ENCODE measurements around the gene SMARCB1. TPM values are rescaled to one million over a fixed set of nuclear protein-coding genes. Genes with fewer than 3 reads are reported as not detected.

SMARCB1 gene
- total and polyA plus RNA-seq, 2 of the 4 experiments (the other 2 are of a cell fraction): 110 to 159 TPM

GRCh38 chr22:23840026-23840425 is 53.3 kb downstream of the SMARCB1 start:
- 93% methylated on average over 3 of the region's 7 CpGs; no CpG with 5 or more reads in 1 of the 2 experiments for WGBS, 2 experiments (ENCODE audit: extremely low coverage in 2 of 2, insufficient read length in 1 of 2)
- Histone ChIP-seq H3K4me2 (ENCODE audit: low read depth, low read length) (no peak overlapping the region), H3K36me3 (ENCODE audit: control insufficient read depth, insufficient read depth, low read length) (peaks cover 15% of the 10 kb centered on the region), H4K5ac (ENCODE audit: low read depth, low read length) (no peak overlapping the region), H3K18ac (ENCODE audit: low read depth, low read length) (no peak overlapping the region), H4K8ac (ENCODE audit: low read depth in 2 of 2, low read length in 2 of 2) (no peak overlapping the region), H3K9me1 (ENCODE audit: insufficient read depth, low read length) (no peaks in the 10 kb centered on the region), H3K9me3 (ENCODE audit: control insufficient read depth, insufficient read depth, low read length) (no peaks in the 10 kb centered on the region), H3K9ac (ENCODE audit: low read depth, low read length) (no peak overlapping the region), H2AK5ac (ENCODE audit: low read depth, low read length) (no peak overlapping the region), H3K14ac (replicated peaks; ENCODE audit: low read depth, low read length) (no peak overlapping the region), H3K79me1 (ENCODE audit: low read depth in 1 of 2, low read length in 2 of 2) (no peaks in the 10 kb centered on the region), H2BK5ac (ENCODE audit: low read depth, low read length, poor library complexity, severe bottlenecking) (no peak overlapping the region), H3K4ac (ENCODE audit: low read depth, low read length) (no peak overlapping the region), H3K4me3 (ENCODE audit: insufficient read depth, low read depth, low read length) (no peak overlapping the region), H2AK9ac (replicated peaks; ENCODE audit: low read depth, low read length, poor library complexity) (no peak overlapping the region), H4K91ac (ENCODE audit: insufficient read depth, low read depth, low read length) (no peak overlapping the region), H2BK15ac (ENCODE audit: low read depth, low read length) (no peak overlapping the region), H2AFZ (replicated peaks; ENCODE audit: low read length, poor library complexity) (no peak overlapping the region), H4K20me1 (ENCODE audit: insufficient read depth, low read length) (peaks cover 7% of the 10 kb centered on the region; the same call in 1 of the 2 replicates), H2BK20ac (ENCODE audit: low read depth, low read length) (no peak overlapping the region), H3K27me3 (ENCODE audit: control insufficient read depth, insufficient read depth, low read length) (no peaks in the 10 kb centered on the region; the same call in 1 of the 2 replicates), H3K56ac (ENCODE audit: extremely low read depth, insufficient read depth, low read length) (no peak overlapping the region), H3K27ac (ENCODE audit: insufficient read depth, low read length) (no peak overlapping the region), H2BK120ac (ENCODE audit: low read depth, low read length) (no peak overlapping the region), H3K23ac (ENCODE audit: low read depth, low read length) (no peak overlapping the region), H3K4me1 (ENCODE audit: control insufficient read depth, insufficient read depth, low read length) (peaks cover 9% of the 10 kb centered on the region)
- TF ChIP-seq CHD1 (IDR thresholded peaks at IDR 0.05; ENCODE audit: low read depth, low read length) (no peak), MXI1 (IDR thresholded peaks at IDR 0.05; ENCODE audit: borderline replicate concordance, low read depth, low read length) (no peak), POLR2A (IDR thresholded peaks at IDR 0.05; ENCODE audit: low read depth, low read length) (no peak), NFE2L2 (IDR thresholded peaks at IDR 0.05; ENCODE audit: low read depth, low read length) (no peak), SMC3 (IDR thresholded peaks at IDR 0.05; ENCODE audit: low read depth, low read length) (no peak), CEBPB (IDR thresholded peaks at IDR 0.05; ENCODE audit: low read depth, low read length) (no peak), ELK1 (IDR thresholded peaks at IDR 0.05; ENCODE audit: borderline replicate concordance, low read depth, low read length) (no peak), RCOR1 (IDR thresholded peaks at IDR 0.05; ENCODE audit: insufficient replicate concordance, low read length) (no peak), RFX5 (IDR thresholded peaks at IDR 0.05; ENCODE audit: low read depth, low read length) (no peak), MAFK (IDR thresholded peaks at IDR 0.05; ENCODE audit: low read depth, low read length) (no peak), RAD21 (IDR thresholded peaks at IDR 0.05; ENCODE audit: low read length) (no peak), FOS (IDR thresholded peaks at IDR 0.05; ENCODE audit: low read depth, low read length) (no peak), MAZ (IDR thresholded peaks at IDR 0.05; ENCODE audit: borderline replicate concordance, low read depth, low read length) (no peak)
- TF ChIP-seq, protein P1, sequence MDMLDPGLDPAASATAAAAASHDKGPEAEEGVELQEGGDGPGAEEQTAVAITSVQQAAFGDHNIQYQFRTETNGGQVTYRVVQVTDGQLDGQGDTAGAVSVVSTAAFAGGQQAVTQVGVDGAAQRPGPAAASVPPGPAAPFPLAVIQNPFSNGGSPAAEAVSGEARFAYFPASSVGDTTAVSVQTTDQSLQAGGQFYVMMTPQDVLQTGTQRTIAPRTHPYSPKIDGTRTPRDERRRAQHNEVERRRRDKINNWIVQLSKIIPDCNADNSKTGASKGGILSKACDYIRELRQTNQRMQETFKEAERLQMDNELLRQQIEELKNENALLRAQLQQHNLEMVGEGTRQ (IDR thresholded peaks at IDR 0.05; ENCODE audit: low read depth, low read length): no peak
- in situ Hi-C loops (cut with MboI; ENCODE audit: low sequenced_read_pairs) (loop anchor here (10.0 kb wide), 1 partner anchor 315 kb away; no protein-coding TSS in a partner anchor), dilution Hi-C loops (cut with HindIII; ENCODE audit: low sequenced_read_pairs, unreplicated experiment) (no loop called here), intact Hi-C loops (cut with micrococcal nuclease) (no loop called here)
- ATAC-seq (ENCODE audit: low read depth) (no peak), DNase-seq (no peak)
- CTCF ChIA-PET: no interaction called here
- POLR2A ChIA-PET (ENCODE audit: unreplicated experiment): interaction anchor here (0.6 kb wide), 1 partner anchor 259 kb away, joined by 5 read pairs; no protein-coding TSS in a partner anchor
- BruUV-seq (replicated peaks): no TSS peak
